K562 (cell line): ENCODE data around the gene ICAM1. TPM values are rescaled to one million over a fixed set of nuclear protein-coding genes. Genes with fewer than 3 reads are reported as not detected.

ENCODE experiments used
- BACH1 ChIP-seq: fragments of 200-800 bp; sonication (Bioruptor generic); IDR thresholded peaks from 2 replicates; pipeline ENCODE4 v1.6.1; 2016; ENCODE audit warnings: missing genetic modification characterization, missing compliant biosample characterization
- HMG20B ChIP-seq: fragments of 250-450 bp; sonication (Bioruptor Pico); IDR thresholded peaks from 2 replicates; pipeline ENCODE4 v1.5.0; 2021; ENCODE audit warnings: mild to moderate bottlenecking
- LEF1 ChIP-seq: fragments of 450-650 bp; IDR thresholded peaks from 2 replicates; pipeline ENCODE4 v1.6.1; 2016; ENCODE audit warnings: mild to moderate bottlenecking
- PHF21A ChIP-seq: fragments of 450-650 bp; IDR thresholded peaks from 2 replicates; pipeline ENCODE4 v1.6.1; 2017; ENCODE audit warnings: low read depth, borderline replicate concordance
- RBFOX2 ChIP-seq: fragments of 200-400 bp; formaldehyde crosslinking; IDR thresholded peaks from 2 replicates; pipeline ENCODE4 v1.6.1; 2017; ENCODE audit warnings: low read depth, mild to moderate bottlenecking, low read length, moderate library complexity
- SMARCA5 ChIP-seq: fragments of 450-650 bp; IDR thresholded peaks from 2 replicates; pipeline ENCODE4 v1.6.1; 2016
- SRSF3 ChIP-seq: fragments of 200-400 bp; formaldehyde crosslinking; IDR thresholded peaks from 2 replicates; pipeline ENCODE4 v1.6.1; 2016; ENCODE audit warnings: mild to moderate bottlenecking, low read length, moderate library complexity; ENCODE audit not compliant: insufficient read depth
- ZC3H8 ChIP-seq: fragments of 450-650 bp; IDR thresholded peaks from 2 replicates; pipeline ENCODE4 v1.6.1; 2017
- ZNF224 ChIP-seq: sonication (generic); formaldehyde crosslinking; IDR thresholded peaks from 2 replicates; pipeline ENCODE4 v1.8.0; 2022; ENCODE audit warnings: mild to moderate bottlenecking, missing genetic modification reagents
- ZNF76 ChIP-seq: fragments of 250-450 bp; sonication (Bioruptor Pico); IDR thresholded peaks from 2 replicates; pipeline ENCODE4 v1.4.0; 2020; ENCODE audit warnings: mild to moderate bottlenecking, moderate library complexity, borderline replicate concordance
- ZNF766 ChIP-seq: fragments of 200-800 bp; sonication (Bioruptor generic); conservative IDR thresholded peaks from 2 replicates; pipeline ENCODE4 v1.6.1; 2016; ENCODE audit warnings: missing genetic modification characterization, missing compliant biosample characterization
- polyA plus RNA-seq, 8 experiments: library from polyadenylated mRNA; depleted of rRNA in 4 of 8; stranded (reverse) in 5 of 8; unstranded in 3 of 8; fragments of >200 nt; fragmentation: Nextera tagmentation in 2 of 8; fragmentation: Illumina TruSeq in 1 of 8; extraction: Ambion mirVana in 2 of 8; extraction: Trizol in 1 of 8; gene quantifications; 2 replicates each; pipeline versions ENCODE4 v1.2.1 to v1.2.3, GENCODE V29; 2011 to 2014; ENCODE audit warnings: inconsistent platforms in 1 of 8, missing spikeins in 1 of 8
- total RNA-seq, 7 experiments: library from RNA; depleted of rRNA in 6 of 7; stranded (reverse); fragments of >200 nt in 6 of 7; fragmentation: Illumina TruSeq in 2 of 7; extraction: Trizol in 2 of 7; gene quantifications; 2 replicates each; pipeline versions ENCODE4 v1.2.1 to v1.2.3, GENCODE V29; 2011 to 2021; ENCODE audit warnings: low replicate concordance in 1 of 7
- TF ChIP-seq, protein P1 (sequence below): sonication (generic); formaldehyde crosslinking; IDR thresholded peaks from 2 replicates; pipeline ENCODE4 v1.8.1; 2023; ENCODE audit warnings: missing genetic modification reagents, mild to moderate bottlenecking, borderline replicate concordance
- TF ChIP-seq, protein P2 (sequence below): fragments of 250-450 bp; sonication (Bioruptor Pico); IDR thresholded peaks from 2 replicates; pipeline ENCODE4 v1.9.0; 2021; ENCODE audit warnings: mild to moderate bottlenecking
- TF ChIP-seq, protein P3 (sequence below): fragments of 450-650 bp; IDR thresholded peaks from 2 replicates; pipeline ENCODE4 v1.6.1; 2016; ENCODE audit warnings: missing biosample characterization, missing genetic modification characterization
- TF ChIP-seq, protein P4 (sequence below): sonication (generic); formaldehyde crosslinking; IDR thresholded peaks from 2 replicates; pipeline ENCODE4 v1.8.0; 2022; ENCODE audit warnings: mild to moderate bottlenecking, low read depth, missing genetic modification reagents
- TF ChIP-seq, protein P5 (sequence below), 2 experiments: fragments of 450-650 bp; IDR thresholded peaks; 2 replicates each; pipeline ENCODE4 v1.6.1; 2018; ENCODE audit warnings: mild to moderate bottlenecking in 2 of 2, low read depth in 1 of 2; ENCODE audit not compliant: partially characterized antibody in 2 of 2

Gene ICAM1
- total and polyA plus RNA-seq, 9 of the 15 experiments (the other 6 are each of a cell fraction or from before 2014, with no cell fraction given) = 2.3 to 24.4 (median 13.4) TPM

DNA sequence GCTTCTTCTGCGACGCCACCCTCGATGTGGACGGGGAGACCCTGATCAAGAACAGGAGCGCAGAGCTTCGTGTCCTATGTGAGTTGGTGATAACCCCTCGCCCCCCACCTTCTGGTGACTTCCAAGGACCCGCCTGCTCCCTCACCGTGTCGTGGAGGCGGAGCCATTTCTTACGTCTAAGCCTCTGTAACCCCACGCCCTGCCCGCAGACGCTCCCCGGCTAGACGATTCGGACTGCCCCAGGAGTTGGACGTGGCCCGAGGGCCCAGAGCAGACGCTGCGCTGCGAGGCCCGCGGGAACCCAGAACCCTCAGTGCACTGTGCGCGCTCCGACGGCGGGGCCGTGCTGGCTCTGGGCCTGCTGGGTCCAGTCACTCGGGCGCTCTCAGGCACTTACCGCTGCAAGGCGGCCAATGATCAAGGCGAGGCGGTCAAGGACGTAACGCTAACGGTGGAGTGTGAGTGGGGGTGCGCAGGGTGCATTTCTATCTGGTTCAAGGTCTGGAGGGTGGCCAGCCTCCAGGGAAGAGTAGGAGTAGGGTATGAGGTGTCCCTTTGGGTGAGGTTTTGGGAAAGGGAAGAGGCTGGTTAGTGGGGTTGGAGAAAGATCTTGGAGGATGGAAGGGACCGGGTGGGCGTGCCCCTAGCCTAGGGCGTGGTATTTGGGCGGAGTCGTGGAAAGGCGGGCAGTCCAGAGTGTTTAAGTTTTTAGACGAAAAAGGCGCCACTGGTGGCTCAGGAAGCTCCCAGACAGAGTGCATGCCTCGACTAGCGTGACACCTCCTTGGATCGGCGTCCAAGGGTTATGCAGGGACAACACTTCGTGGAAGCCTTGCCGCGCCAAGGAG, 22.1 kb downstream of the ICAM1 start (continued):
- TF ChIP-seq, protein P1, sequence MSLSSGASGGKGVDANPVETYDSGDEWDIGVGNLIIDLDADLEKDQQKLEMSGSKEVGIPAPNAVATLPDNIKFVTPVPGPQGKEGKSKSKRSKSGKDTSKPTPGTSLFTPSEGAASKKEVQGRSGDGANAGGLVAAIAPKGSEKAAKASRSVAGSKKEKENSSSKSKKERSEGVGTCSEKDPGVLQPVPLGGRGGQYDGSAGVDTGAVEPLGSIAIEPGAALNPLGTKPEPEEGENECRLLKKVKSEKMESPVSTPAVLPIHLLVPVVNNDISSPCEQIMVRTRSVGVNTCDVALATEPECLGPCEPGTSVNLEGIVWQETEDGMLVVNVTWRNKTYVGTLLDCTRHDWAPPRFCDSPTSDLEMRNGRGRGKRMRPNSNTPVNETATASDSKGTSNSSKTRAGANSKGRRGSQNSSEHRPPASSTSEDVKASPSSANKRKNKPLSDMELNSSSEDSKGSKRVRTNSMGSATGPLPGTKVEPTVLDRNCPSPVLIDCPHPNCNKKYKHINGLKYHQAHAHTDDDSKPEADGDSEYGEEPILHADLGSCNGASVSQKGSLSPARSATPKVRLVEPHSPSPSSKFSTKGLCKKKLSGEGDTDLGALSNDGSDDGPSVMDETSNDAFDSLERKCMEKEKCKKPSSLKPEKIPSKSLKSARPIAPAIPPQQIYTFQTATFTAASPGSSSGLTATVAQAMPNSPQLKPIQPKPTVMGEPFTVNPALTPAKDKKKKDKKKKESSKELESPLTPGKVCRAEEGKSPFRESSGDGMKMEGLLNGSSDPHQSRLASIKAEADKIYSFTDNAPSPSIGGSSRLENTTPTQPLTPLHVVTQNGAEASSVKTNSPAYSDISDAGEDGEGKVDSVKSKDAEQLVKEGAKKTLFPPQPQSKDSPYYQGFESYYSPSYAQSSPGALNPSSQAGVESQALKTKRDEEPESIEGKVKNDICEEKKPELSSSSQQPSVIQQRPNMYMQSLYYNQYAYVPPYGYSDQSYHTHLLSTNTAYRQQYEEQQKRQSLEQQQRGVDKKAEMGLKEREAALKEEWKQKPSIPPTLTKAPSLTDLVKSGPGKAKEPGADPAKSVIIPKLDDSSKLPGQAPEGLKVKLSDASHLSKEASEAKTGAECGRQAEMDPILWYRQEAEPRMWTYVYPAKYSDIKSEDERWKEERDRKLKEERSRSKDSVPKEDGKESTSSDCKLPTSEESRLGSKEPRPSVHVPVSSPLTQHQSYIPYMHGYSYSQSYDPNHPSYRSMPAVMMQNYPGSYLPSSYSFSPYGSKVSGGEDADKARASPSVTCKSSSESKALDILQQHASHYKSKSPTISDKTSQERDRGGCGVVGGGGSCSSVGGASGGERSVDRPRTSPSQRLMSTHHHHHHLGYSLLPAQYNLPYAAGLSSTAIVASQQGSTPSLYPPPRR (CRISPR knock-in tag) = no peak
- TF ChIP-seq ZNF224 (CRISPR knock-in tag) (no peak), ZC3H8 (no peak), ZNF766 (CRISPR knock-in tag) (no peak), HMG20B (CRISPR knock-in tag) (no peak), RBFOX2 (peak; percentile 69), SMARCA5 (no peak), SRSF3 (no peak), BACH1 (tag) (no peak), ZNF76 (CRISPR knock-in tag) (no peak), LEF1 (no peak), PHF21A (no peak)
- TF ChIP-seq, protein P2, sequence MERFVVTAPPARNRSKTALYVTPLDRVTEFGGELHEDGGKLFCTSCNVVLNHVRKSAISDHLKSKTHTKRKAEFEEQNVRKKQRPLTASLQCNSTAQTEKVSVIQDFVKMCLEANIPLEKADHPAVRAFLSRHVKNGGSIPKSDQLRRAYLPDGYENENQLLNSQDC (CRISPR knock-in tag) = no peak
- TF ChIP-seq, protein P3, sequence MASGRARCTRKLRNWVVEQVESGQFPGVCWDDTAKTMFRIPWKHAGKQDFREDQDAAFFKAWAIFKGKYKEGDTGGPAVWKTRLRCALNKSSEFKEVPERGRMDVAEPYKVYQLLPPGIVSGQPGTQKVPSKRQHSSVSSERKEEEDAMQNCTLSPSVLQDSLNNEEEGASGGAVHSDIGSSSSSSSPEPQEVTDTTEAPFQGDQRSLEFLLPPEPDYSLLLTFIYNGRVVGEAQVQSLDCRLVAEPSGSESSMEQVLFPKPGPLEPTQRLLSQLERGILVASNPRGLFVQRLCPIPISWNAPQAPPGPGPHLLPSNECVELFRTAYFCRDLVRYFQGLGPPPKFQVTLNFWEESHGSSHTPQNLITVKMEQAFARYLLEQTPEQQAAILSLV (tag) = no peak
- TF ChIP-seq, protein P4, sequence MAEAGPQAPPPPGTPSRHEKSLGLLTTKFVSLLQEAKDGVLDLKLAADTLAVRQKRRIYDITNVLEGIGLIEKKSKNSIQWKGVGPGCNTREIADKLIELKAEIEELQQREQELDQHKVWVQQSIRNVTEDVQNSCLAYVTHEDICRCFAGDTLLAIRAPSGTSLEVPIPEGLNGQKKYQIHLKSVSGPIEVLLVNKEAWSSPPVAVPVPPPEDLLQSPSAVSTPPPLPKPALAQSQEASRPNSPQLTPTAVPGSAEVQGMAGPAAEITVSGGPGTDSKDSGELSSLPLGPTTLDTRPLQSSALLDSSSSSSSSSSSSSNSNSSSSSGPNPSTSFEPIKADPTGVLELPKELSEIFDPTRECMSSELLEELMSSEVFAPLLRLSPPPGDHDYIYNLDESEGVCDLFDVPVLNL (CRISPR knock-in tag) = peak; percentile 71; the same call in 1 of the 2 replicates
- TF ChIP-seq, protein P5, sequence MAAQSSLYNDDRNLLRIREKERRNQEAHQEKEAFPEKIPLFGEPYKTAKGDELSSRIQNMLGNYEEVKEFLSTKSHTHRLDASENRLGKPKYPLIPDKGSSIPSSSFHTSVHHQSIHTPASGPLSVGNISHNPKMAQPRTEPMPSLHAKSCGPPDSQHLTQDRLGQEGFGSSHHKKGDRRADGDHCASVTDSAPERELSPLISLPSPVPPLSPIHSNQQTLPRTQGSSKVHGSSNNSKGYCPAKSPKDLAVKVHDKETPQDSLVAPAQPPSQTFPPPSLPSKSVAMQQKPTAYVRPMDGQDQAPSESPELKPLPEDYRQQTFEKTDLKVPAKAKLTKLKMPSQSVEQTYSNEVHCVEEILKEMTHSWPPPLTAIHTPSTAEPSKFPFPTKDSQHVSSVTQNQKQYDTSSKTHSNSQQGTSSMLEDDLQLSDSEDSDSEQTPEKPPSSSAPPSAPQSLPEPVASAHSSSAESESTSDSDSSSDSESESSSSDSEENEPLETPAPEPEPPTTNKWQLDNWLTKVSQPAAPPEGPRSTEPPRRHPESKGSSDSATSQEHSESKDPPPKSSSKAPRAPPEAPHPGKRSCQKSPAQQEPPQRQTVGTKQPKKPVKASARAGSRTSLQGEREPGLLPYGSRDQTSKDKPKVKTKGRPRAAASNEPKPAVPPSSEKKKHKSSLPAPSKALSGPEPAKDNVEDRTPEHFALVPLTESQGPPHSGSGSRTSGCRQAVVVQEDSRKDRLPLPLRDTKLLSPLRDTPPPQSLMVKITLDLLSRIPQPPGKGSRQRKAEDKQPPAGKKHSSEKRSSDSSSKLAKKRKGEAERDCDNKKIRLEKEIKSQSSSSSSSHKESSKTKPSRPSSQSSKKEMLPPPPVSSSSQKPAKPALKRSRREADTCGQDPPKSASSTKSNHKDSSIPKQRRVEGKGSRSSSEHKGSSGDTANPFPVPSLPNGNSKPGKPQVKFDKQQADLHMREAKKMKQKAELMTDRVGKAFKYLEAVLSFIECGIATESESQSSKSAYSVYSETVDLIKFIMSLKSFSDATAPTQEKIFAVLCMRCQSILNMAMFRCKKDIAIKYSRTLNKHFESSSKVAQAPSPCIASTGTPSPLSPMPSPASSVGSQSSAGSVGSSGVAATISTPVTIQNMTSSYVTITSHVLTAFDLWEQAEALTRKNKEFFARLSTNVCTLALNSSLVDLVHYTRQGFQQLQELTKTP (IDR thresholded peaks at IDR 0.05; ENCODE audit: low read depth in 1 of 2, partially characterized antibody in 2 of 2) = no peak
